ENCODE measurements around the gene ARAP2.

ARAP2 gene

GRCh38 chr4:36224972-36225903 lies 19.1 kb downstream of the ARAP2 start:
- no peak overlapping the region for H3K4me3 ChIP-seq (ENCODE audit: low read depth, low read length)
- DNase-seq (ENCODE audit: low read depth) = no peak

DNA sequence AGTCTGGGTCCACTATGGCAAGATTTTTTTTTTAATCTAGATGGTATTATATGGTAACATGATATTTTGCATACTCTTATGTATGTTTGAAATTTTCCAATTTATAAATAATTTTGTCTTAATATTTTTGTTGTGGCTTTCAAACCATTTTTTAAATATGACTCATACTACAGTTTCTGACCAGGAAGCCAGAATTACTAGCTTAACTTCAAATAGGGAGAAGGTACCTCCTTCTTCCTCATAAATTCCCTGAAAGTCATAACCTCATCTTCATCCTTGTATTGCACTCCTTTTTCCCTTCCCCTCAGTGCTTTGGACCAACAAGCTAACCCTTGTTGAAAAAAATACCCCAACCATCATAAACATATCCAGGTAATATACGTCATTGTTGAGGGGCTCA lies 21.6 kb downstream of the ARAP2 start:
- DNase-seq (ENCODE audit: low read depth) = no peak
- no peak overlapping the region for H3K4me3 ChIP-seq (ENCODE audit: low read depth, low read length)

- no peak overlapping the region for H3K4me3 ChIP-seq (ENCODE audit: low read depth, low read length)
- DNase-seq (ENCODE audit: low read depth) = no peak
Measured at GRCh38 chr4:36220776-36221175, 23.5 kb downstream of the ARAP2 start.

GRCh38 chr4:36218121-36218520 lies 26.2 kb downstream of the ARAP2 start:
- DNase-seq (ENCODE audit: low read depth) = no peak
- H3K4me3 ChIP-seq (ENCODE audit: low read depth, low read length) = no peak overlapping the region

DNA sequence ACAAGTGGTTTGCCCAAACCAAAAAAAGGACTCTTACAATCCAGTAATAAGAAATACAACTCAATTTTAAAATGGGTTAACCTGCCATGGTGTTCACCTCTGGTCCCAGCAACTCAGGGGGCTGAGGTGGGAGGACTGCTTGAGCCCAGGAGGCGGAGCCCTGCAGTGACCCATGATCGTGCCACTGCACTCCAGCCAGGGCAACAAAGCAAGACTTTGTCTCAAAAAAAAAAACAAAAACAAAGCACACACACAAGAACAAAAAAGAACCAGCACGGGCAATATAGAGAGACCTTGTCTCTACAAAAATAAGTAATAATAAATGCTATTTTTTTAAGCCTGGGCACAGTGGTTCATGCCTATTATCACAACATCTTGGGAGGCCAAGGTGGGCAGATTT lies 28.7 kb downstream of the ARAP2 start:
- DNase-seq (ENCODE audit: low read depth) = no peak
- no peak overlapping the region for H3K4me3 ChIP-seq (ENCODE audit: low read depth, low read length)

GRCh38 chr4:36214735-36215485 lies 29.4 kb downstream of the ARAP2 start:
- no peak overlapping the region for H3K4me3 ChIP-seq (ENCODE audit: low read depth, low read length)

DNA sequence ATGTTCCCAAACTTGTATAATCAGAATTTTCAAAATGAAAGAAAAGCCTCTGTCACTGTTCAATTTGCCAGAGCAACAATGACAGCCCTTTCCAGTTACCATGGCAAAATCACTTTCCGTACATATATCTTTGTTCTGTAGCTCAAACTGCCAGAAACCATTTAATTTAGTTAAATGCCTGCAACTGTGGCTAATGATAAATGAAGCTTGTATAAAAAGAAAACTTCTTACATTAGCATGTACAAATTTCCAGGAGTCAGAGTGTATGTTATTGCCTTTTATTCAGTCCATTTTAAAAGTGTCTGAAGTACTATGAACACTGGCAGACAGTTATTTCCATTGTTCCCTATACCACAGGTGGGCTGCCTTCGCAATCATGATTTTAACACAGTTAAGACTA lies 30.3 kb downstream of the ARAP2 start:
- DNase-seq (ENCODE audit: low read depth) = no peak

More at GRCh38 chr4:36214735-36215485, 29.4 kb downstream of the ARAP2 start:
- no peak for DNase-seq (ENCODE audit: low read depth)

DNA sequence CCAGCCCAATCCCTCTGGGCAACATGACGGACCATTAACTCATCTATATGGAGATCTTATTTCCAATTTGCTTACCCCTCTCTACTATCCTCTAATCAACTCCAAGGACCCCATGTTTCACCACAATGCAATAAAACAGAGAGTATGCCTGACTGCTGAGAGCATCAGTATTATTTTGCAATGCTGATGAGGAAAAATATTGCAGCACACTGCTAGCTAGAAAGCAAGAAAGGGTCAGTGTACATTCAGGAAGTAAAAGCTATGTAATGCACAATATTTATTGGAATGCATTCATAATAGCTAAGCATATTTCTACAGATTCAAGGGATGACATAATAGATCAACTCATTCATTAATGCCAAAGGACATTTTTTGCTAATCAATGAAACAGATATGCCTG lies 33.2 kb downstream of the ARAP2 start:
- no peak for DNase-seq (ENCODE audit: low read depth)
- H3K4me3 ChIP-seq (ENCODE audit: low read depth, low read length) = no peak overlapping the region

More for the DNA sequence above, 30.3 kb downstream of the ARAP2 start:
- H3K4me3 ChIP-seq (ENCODE audit: low read depth, low read length) = no peak overlapping the region

DNA sequence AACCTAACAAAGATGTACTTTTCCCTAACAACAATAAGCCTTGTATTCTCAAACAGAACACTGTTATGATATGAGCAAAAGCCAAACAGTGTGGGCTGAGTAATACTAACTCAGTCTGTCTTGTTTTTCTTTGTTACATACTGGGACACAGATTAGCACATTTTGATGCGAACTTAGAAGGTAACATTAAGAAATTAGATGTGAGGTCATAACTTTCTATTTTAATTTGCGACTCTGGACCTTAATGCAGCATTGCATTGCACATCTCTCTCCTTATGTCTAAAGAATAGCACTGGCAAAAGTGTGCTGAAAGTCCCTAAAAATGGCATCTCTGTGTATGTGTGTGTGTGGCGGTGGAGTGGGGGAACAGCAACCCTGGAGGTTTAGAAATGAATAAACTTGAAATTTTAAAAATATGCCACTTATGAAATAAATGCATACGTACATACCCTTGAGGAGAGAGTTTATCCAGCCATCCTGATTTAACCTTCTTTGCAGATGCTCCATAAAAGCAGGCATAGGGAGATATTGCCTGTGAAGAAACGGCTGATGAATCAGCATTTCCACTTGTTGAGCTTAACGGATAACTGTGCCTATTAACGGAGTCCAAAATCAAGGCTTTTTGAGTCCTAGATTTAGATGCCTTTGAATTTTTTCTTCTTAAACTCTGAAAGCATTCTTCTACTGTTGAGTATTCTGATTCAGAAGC lies 34.2 kb downstream of the ARAP2 start:
- no peak overlapping the region for H3K4me3 ChIP-seq (ENCODE audit: low read depth, low read length)
- DNase-seq (ENCODE audit: low read depth) = no peak

DNA sequence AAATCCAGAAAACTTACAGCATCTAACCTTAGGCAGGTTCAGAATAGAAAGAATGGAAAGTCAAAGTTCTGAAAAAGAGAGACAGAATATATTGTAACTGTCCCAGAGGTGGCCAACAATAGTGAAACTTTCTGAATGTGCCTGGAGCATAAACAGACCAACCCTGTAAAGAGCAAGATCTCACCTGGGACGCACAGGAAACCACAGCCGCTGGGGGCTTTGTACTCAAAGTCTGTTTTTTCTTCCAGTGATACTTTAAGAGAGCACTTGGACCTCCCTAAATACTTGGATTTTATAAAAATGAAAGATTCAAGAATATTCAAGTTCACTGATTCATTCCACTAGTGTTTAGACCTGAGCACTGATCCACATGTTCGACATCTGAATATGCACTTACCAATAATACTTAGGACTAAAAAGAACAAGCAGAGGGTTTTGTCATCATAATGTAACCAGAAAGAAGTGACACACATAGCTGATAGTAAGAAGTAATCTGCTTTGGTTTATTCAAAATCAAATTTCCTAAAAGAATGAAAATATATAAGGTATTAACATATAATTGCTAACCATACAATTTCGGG lies 35.3 kb downstream of the ARAP2 start:
- no peak overlapping the region for H3K4me3 ChIP-seq (ENCODE audit: low read depth, low read length)
- no peak for DNase-seq (ENCODE audit: low read depth)

- no peak for DNase-seq (ENCODE audit: low read depth)
- no peak overlapping the region for H3K4me3 ChIP-seq (ENCODE audit: low read depth, low read length)
Measured at GRCh38 chr4:36207831-36208520, 36.3 kb downstream of the ARAP2 start.

GRCh38 chr4:36207367-36207766 lies 36.9 kb downstream of the ARAP2 start:
- no peak for DNase-seq (ENCODE audit: low read depth)
- no peak overlapping the region for H3K4me3 ChIP-seq (ENCODE audit: low read depth, low read length)

- no peak for DNase-seq (ENCODE audit: low read depth)
- H3K4me3 ChIP-seq (ENCODE audit: low read depth, low read length) = no peak overlapping the region
Measured at GRCh38 chr4:36206603-36207311, 37.6 kb downstream of the ARAP2 start.

GRCh38 chr4:36206012-36206411 lies 38.3 kb downstream of the ARAP2 start:
- no peak overlapping the region for H3K4me3 ChIP-seq (ENCODE audit: low read depth, low read length)
- DNase-seq (ENCODE audit: low read depth) = no peak

- no peak for DNase-seq (ENCODE audit: low read depth)
- no peak overlapping the region for H3K4me3 ChIP-seq (ENCODE audit: low read depth, low read length)
Measured at GRCh38 chr4:36198861-36199260, 45.5 kb downstream of the ARAP2 start.

- H3K4me3 ChIP-seq (ENCODE audit: low read depth, low read length) = no peak overlapping the region
- no peak for DNase-seq (ENCODE audit: low read depth)
Measured at GRCh38 chr4:36198068-36198808, 46.1 kb downstream of the ARAP2 start.

GRCh38 chr4:36197501-36197900 lies 46.8 kb downstream of the ARAP2 start:
- no peak for DNase-seq (ENCODE audit: low read depth)
- no peak overlapping the region for H3K4me3 ChIP-seq (ENCODE audit: low read depth, low read length)
